Panc1 (cell line): ENCODE measurements around the gene RTP1.

Source experiments
- CTCF ChIP-seq: fragments of 450-650 bp; IDR thresholded peaks from 2 replicates; pipeline ENCODE4 v1.5.1; 2017; ENCODE audit warnings: mild to moderate bottlenecking
- POLR2AphosphoS5 ChIP-seq: IDR thresholded peaks from 2 replicates; pipeline ENCODE4 v1.6.1; 2012; ENCODE audit warnings: mild to moderate bottlenecking, low read depth, low read length, moderate library complexity
- SIN3A ChIP-seq: IDR thresholded peaks from 2 replicates; pipeline ENCODE4 v1.6.1; 2012; ENCODE audit warnings: low read depth, mild to moderate bottlenecking, low read length, moderate library complexity, borderline replicate concordance; ENCODE audit not compliant: insufficient read depth

DNA sequence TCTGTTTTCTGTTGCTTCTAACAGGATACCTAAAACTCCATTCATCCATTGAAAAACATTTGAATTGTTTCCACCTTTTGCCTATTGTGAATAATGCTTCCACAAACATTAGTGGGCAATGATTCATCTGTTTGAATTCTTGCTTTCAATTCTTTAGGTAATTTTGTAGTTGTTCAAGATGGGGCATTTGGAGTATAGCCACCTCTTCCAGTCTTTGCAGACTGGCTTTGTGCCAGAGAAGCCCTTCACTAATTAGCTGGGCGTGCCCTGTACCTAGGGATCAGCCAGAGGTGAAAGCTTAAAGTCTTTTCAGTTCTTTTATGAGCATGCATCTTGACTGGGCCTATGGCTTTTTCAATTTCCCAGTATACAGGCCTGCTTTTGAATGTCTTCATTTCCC, 10.9 kb downstream of the RTP1 start:
- no peak for TF ChIP-seq CTCF
- TF ChIP-seq POLR2AphosphoS5: no peak
- TF ChIP-seq SIN3A: no peak
